Testis (tissue), 3 donors: Measurements from ENCODE around the gene DCTN4. TPM values are rescaled to one million over a fixed set of nuclear protein-coding genes. Genes with fewer than 3 reads are reported as not detected.

ENCODE experiments used
- DNase-seq: peaks from one replicate; pipeline ENCODE4 v3.0.0-alpha.2; 2019
- H3K27ac ChIP-seq, 2 donors: fragments of 200-600 bp; sonication (generic); one replicate each; pipeline ENCODE4 v1.5.1; 2019
- H3K27me3 ChIP-seq: fragments of 200-600 bp; sonication (generic); one replicate; pipeline ENCODE4 v1.5.1; 2019
- H3K36me3 ChIP-seq: fragments of 200-600 bp; sonication (generic); one replicate; pipeline ENCODE4 v1.5.1; 2017; ENCODE audit warnings: low read depth; ENCODE audit errors: missing control alignments
- H3K4me1 ChIP-seq: fragments of 200-600 bp; sonication (generic); one replicate; pipeline ENCODE4 v1.5.1; 2019
- H3K4me3 ChIP-seq, 2 donors: fragments of 200-600 bp; sonication (generic); one replicate each; pipeline ENCODE4 v1.5.1; 2017 to 2019
- H3K9me3 ChIP-seq: fragments of 200-600 bp; sonication (generic); one replicate; pipeline ENCODE4 v1.5.1; 2017
- CTCF ChIP-seq, 3 experiments: fragments of 450-650 bp in 2 of 3; fragments of 200-600 bp in 1 of 3; sonication (generic) in 1 of 3; IDR thresholded peaks; one replicate each; pipeline ENCODE4 v1.5.1; 2016 to 2019; ENCODE audit warnings: antibody characterized with exemption in 3 of 3, mild to moderate bottlenecking in 2 of 3, moderate library complexity in 1 of 3
- POLR2A ChIP-seq: fragments of 450-650 bp; IDR thresholded peaks from one replicate; pipeline ENCODE4 v1.6.1; 2017; ENCODE audit warnings: antibody characterized with exemption, mild to moderate bottlenecking, moderate library complexity
- WGBS, 2 donors: methylation state at CpG; one replicate each; pipeline ENCODE4 v1.1.5; 2018; 5-methylcytosine and 5-hydroxymethylcytosine counted together
- intact Hi-C: fragments of 100-400 bp; cut with DNase I; formaldehyde crosslinking; loops from one replicate; pipeline ENCODE4 v1.15.1; 2023; ENCODE audit warnings: low total_unique reads
- polyA plus RNA-seq: library from polyadenylated mRNA; stranded (reverse); fragments of 350-450 nt; fragmentation: Illumina TruSeq; extraction: RNeasy Lipid Tissue Mini Kit (QIAGEN cat#74804); gene quantifications from one replicate; pipeline ENCODE4 v1.2.3, GENCODE V29; 2014; ENCODE audit warnings: low read depth, low replicate concordance; ENCODE audit not compliant: insufficient read depth
- total RNA-seq, 2 donors: library from RNA; depleted of rRNA; stranded (reverse); fragments of >200 nt; gene quantifications; one replicate each; pipeline ENCODE4 v1.2.3, GENCODE V29; 2016

DCTN4 gene
- total and polyA plus RNA-seq, 3 donors from 2014 or later, result 55.7 to 94.0 (median 91.5) TPM

GRCh38 chr5:150781706-150782614 lies 23.1 kb upstream of the DCTN4 start:
- TF ChIP-seq CTCF (IDR thresholded peaks at IDR 0.05) (no peak), POLR2A (no peak)
- H3K9me3 ChIP-seq, result no peaks in the 10 kb centered on the region
- 49 to 54% methylated on average over 10 of the region's 10 CpGs for WGBS, 2 donors
- H3K27ac ChIP-seq, result peak overlapping the region; percentile 69 to 90
- no peak overlapping the region for H3K4me3 ChIP-seq
- peaks cover 29% of the 10 kb centered on the region for H3K4me1 ChIP-seq
- intact Hi-C loops, result no loop called here
- no peaks in the 10 kb centered on the region for H3K27me3 ChIP-seq
- H3K36me3 ChIP-seq, result no peaks in the 10 kb centered on the region
- no peak for DNase-seq

- Histone ChIP-seq H3K36me3 (no peaks in the 10 kb centered on the region), H3K27ac (peak overlapping the region; percentile 69 to 90), H3K4me3 (no peak overlapping the region), H3K9me3 (no peaks in the 10 kb centered on the region), H3K27me3 (no peaks in the 10 kb centered on the region), H3K4me1 (peaks cover 29% of the 10 kb centered on the region)
- TF ChIP-seq CTCF (IDR thresholded peaks at IDR 0.05) (no peak), POLR2A (no peak)
- no peak for DNase-seq
- WGBS, 2 donors, result 81 to 83% methylated on average over 5 of the region's 5 CpGs
- intact Hi-C loops, result no loop called here
Observed at GRCh38 chr5:150780816-150781221, 22.0 kb upstream of the DCTN4 start.

- H3K36me3 ChIP-seq, result no peaks in the 10 kb centered on the region
- H3K4me1 ChIP-seq, result peaks cover 29% of the 10 kb centered on the region
- DNase-seq, result no peak
- WGBS, 2 donors, result 50 to 59% methylated on average over 5 to 6 of the region's 6 CpGs
- no peaks in the 10 kb centered on the region for H3K9me3 ChIP-seq
- intact Hi-C loops, result no loop called here
- no peak for TF ChIP-seq POLR2A
- TF ChIP-seq CTCF (IDR thresholded peaks at IDR 0.05), result no peak
- H3K27ac ChIP-seq, result peak overlapping the region; percentile 69 to 90
- H3K4me3 ChIP-seq, result peak overlapping the region; percentile 64 to 76
- H3K27me3 ChIP-seq, result no peaks in the 10 kb centered on the region
Observed at GRCh38 chr5:150780187-150780692, 21.4 kb upstream of the DCTN4 start.

GRCh38 chr5:150779397-150780186 lies 20.8 kb upstream of the DCTN4 start:
- peak overlapping the region; percentile 64 to 76 for H3K4me3 ChIP-seq
- no peak for DNase-seq
- peaks cover 29% of the 10 kb centered on the region for H3K4me1 ChIP-seq
- no peaks in the 10 kb centered on the region for H3K9me3 ChIP-seq
- no peaks in the 10 kb centered on the region for H3K36me3 ChIP-seq
- no peaks in the 10 kb centered on the region for H3K27me3 ChIP-seq
- intact Hi-C loops, result no loop called here
- H3K27ac ChIP-seq, result peak overlapping the region; percentile 57 to 90
- TF ChIP-seq POLR2A, result no peak
- TF ChIP-seq CTCF (IDR thresholded peaks at IDR 0.05), result no peak
- 29 to 31% methylated on average over 13 of the region's 13 CpGs for WGBS, 2 donors
